ENCODE data around the gene ENOX2.

ENOX2 gene

DNA sequence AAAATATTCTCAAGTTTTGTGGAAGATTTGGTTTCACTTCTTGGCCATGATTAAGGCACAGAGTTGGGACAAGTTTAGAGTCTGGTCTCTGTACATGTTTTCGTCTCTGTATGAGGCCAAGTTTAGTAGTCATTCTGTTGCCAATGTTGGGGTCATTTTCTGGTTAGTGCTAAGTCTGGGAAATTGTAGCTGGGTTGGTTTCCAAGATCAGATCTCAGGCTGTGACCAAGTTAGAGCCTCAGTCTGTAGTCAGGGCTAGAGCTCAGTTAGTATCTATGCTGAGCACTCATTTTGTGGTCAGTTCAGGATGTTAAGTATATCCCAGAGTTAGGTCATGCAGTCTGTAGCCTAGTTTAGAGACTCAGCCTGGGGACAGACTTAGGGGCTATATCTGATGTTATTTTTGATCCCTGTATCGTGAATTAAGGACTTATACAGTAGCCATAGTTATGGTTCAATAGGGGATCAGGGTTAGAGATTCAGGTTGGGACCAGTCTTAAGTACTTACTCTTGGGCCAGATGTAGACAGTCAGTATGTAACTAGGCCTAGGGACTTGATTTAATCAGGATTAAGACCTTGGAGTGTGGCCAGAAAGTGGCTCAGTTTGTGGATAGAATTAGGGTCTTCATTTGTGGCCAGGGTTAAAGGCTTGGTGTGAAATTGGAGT, 6.6 kb upstream of the ENOX2 start:
- TF ChIP-seq, protein P1, sequence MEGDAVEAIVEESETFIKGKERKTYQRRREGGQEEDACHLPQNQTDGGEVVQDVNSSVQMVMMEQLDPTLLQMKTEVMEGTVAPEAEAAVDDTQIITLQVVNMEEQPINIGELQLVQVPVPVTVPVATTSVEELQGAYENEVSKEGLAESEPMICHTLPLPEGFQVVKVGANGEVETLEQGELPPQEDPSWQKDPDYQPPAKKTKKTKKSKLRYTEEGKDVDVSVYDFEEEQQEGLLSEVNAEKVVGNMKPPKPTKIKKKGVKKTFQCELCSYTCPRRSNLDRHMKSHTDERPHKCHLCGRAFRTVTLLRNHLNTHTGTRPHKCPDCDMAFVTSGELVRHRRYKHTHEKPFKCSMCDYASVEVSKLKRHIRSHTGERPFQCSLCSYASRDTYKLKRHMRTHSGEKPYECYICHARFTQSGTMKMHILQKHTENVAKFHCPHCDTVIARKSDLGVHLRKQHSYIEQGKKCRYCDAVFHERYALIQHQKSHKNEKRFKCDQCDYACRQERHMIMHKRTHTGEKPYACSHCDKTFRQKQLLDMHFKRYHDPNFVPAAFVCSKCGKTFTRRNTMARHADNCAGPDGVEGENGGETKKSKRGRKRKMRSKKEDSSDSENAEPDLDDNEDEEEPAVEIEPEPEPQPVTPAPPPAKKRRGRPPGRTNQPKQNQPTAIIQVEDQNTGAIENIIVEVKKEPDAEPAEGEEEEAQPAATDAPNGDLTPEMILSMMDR (IDR thresholded peaks at IDR 0.05) = no peak

DNA sequence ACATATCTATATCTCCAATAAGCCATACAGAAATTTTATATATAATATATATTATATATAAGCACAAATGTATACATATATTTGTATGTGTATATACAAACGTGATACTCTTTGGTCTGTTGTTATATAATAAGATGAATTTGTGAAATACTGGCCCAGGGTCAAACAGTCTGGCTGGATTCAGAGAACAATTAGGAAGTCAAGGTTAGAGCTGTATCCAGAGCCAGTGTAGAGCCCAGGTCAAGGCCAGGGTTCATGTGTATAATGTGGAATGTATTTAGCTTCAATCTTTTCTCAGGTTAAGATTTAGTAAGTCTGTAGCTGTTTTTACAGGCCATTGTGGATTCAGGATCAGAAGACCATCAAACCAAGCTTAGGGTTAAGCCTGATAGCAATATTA, 3.8 kb upstream of the ENOX2 start:
- TF ChIP-seq, protein P1 (IDR thresholded peaks at IDR 0.05) = no peak

DNA sequence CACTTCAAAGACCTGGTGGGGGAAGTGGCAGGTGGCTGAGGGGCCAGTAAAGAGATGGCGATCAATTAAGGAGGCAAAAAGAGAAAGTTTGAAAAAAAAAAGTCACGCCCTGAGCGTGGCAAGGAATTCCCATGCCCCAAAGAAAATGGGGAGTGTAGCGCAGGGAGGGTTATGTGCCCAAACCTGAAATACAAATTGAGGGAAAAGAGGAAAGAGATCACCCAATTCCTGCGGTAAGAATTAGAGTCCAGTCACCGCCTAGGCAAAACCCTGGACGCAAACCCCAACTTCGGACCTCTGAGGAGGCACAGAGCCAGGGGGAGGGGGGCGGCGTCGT, 595 bp downstream of the ENOX2 start:
- TF ChIP-seq, protein P1 (IDR thresholded peaks at IDR 0.05) = no peak

DNA sequence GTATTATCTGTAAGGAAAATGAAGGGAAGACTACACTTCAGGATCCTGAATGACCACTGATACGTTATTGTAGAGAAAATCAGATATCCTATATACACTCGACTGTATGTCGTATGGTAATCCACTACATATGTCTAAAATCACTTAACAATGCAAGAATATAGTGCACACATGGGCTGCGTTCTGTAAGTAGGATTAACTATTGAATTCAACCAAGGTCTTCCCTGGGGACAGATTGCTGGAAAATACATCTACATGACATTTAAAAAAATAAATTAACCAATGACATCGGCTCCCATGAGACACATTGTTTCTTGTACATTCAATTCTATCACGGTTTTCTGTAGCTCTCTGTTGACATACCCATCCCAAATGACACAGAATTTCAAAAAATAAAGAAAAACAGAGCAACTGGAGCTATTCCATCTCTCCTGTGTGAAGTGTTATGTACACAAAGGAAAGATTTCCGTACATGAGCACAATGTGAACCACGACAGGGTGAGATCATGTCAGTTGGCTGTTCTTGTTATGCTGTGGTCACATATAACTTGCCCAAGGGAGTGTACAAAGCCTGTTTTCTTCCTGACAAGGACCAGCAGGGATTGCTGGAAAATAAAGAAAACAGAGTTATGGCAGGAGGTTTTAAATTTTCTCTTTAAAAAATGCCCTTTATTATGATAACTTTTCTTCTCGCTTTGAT, 6.1 kb downstream of the ENOX2 start:
- TF ChIP-seq, protein P1 (IDR thresholded peaks at IDR 0.05) = no peak

DNA sequence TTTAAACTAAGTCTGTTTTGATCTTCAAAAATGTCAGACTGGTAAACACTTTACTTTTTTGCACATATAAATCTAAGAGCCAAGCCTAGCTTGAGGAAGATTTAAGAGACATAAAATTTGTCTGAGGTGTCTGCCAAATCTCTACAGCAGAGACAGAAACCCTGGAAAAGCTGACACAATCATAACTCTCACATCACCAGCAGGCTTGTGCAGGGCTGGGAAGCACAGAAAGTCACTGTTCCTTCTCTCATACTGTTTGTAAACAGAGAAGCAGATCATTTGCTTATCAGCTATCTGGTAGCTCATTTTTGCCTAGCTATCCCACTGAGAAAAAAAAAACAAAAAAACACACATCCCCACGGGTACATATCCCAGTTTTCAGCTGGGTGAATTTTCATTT, 7.0 kb downstream of the ENOX2 start:
- TF ChIP-seq, protein P1 (IDR thresholded peaks at IDR 0.05) = no peak

DNA sequence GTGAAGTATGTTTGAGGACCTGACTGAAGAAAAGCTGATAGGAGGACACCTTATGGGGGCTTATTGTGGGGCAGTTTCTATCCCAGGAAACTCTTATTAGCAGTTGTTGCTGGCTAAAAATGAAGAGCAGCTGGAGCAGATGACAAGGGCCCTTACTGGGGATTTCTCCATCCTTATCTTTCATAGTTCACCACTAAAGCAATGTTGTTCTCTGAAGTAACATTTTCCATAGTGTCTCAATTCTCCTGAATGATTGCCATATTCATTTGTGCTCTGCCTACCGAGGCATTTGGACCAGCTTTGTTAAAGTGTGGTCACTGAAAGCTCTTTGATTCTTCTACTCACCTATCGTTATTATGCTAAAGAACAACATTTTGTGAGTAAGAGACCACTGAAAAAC, 7.7 kb downstream of the ENOX2 start:
- TF ChIP-seq, protein P1 (IDR thresholded peaks at IDR 0.05) = no peak

DNA sequence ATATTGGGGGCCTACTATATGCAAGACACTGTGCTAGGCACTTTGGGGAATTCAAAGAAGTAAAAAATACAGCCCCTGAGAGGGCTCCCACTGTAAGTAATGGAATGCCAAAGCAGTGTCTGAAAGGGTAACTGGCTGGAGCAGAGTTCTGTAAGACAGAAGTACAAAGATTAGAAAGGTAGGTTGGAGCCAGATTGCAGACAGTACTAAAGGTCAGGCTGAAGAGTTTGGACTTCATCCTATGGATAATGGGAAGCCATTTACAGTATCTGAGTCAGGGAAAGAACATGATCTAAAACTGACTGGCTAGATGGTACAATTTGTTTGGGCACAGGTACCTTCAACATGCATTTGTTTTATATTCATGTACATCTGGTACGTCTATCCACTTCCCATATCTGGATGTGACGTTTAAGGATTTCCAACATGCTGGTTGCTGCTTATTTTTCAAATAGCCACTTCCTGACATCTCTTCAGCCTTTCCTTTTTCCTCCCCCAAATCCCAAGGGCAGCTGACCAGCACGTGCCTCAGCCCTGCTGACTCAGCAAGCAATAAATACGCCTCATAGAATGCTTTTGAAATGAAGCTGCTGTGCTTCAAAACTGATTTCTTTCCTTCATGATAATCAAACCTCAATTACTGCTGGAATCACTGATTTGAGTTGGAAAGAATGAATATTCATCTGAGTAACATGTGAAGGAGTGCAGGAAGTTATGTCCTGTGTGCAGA, 9.5 kb downstream of the ENOX2 start:
- TF ChIP-seq, protein P1 (IDR thresholded peaks at IDR 0.05) = no peak

All from LNCAP (cell line).